OCI-LY1 (cell line): ENCODE data around the gene CEP57.

ENCODE experiments used
- EZH2 ChIP-seq: fragments of 200-600 bp; sonication (generic), shearing (Covaris generic); IDR thresholded peaks from 2 replicates; pipeline ENCODE4 v1.8.0; 2017; ENCODE audit warnings: borderline replicate concordance, mixed run types, mild to moderate bottlenecking, antibody characterized with exemption, low read length, moderate library complexity, mixed read lengths
- TF ChIP-seq, protein P1 (sequence below): fragments of 200-600 bp; sonication (generic), shearing (Covaris generic); IDR thresholded peaks from 2 replicates; pipeline ENCODE4 v1.5.1; 2017; ENCODE audit warnings: mild to moderate bottlenecking, antibody characterized with exemption, low read length, moderate library complexity, mixed read lengths

DNA sequence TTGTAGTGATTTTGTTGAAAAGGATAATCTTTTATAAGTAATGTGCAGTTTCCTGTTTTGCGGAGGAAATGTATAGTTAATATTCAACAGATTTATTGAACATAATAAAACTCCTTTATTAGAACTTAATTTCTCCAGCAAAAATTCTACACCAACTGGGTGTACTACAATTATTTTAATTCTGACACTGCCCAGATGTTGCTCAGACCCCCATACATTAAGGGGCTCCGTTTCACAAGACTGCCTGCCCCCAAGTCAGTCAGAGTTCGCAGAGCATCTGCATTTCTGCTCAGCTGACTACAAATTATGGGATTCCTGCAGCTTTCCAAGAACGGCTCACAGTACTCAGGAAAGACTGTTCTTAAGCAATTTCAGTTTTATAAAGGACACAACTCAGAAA lies 6.2 kb downstream of the CEP57 start:
- TF ChIP-seq EZH2, result no peak
- TF ChIP-seq, protein P1, sequence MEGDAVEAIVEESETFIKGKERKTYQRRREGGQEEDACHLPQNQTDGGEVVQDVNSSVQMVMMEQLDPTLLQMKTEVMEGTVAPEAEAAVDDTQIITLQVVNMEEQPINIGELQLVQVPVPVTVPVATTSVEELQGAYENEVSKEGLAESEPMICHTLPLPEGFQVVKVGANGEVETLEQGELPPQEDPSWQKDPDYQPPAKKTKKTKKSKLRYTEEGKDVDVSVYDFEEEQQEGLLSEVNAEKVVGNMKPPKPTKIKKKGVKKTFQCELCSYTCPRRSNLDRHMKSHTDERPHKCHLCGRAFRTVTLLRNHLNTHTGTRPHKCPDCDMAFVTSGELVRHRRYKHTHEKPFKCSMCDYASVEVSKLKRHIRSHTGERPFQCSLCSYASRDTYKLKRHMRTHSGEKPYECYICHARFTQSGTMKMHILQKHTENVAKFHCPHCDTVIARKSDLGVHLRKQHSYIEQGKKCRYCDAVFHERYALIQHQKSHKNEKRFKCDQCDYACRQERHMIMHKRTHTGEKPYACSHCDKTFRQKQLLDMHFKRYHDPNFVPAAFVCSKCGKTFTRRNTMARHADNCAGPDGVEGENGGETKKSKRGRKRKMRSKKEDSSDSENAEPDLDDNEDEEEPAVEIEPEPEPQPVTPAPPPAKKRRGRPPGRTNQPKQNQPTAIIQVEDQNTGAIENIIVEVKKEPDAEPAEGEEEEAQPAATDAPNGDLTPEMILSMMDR, result no peak
